PC-3 (cell line): ENCODE measurements around the gene PLPP7.
"Not testable (repeated sequence)": the region's sequence is repeated elsewhere in the genome, so short reads cannot be mapped to it uniquely, and the experiment has no call there.

ENCODE experiments used
- EZH2 ChIP-seq: fragments of 300-600 bp; sonication (generic); IDR thresholded peaks from one replicate; pipeline ENCODE4 v1.6.1; 2017; ENCODE audit warnings: antibody characterized with exemption, mild to moderate bottlenecking, low read length; ENCODE audit not compliant: unreplicated experiment
- EZH2phosphoT487 ChIP-seq: fragments of 300-600 bp; sonication (generic); IDR thresholded peaks from 2 replicates; pipeline ENCODE4 v1.6.1; 2018; ENCODE audit warnings: mild to moderate bottlenecking, antibody characterized with exemption, low read length, borderline replicate concordance
- TF ChIP-seq, protein P1 (sequence below): fragments of 300-600 bp; sonication (generic); conservative IDR thresholded peaks from 2 replicates; pipeline ENCODE4 v1.5.1; 2017; ENCODE audit warnings: antibody characterized with exemption, low read depth, mild to moderate bottlenecking, low read length

DNA sequence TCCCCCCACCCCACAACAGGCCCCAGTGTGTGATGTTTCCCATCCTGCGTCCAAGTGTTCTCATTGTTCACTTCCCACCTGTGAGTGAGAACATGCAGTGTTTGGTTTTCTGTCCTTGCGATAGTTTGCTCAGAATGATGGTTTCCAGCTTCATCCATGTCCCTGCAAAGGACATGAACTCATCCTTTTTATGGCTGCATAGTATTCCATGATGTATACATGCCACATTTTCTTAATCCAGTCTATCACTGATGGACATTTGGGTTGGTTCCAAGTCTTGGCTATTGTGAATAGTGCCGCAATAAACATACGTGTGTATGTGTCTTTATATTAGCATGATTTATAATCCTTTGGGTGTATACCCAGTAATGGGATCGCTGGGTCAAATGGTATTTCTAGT is 49.7 kb downstream of the PLPP7 start:
- TF ChIP-seq, protein P1, sequence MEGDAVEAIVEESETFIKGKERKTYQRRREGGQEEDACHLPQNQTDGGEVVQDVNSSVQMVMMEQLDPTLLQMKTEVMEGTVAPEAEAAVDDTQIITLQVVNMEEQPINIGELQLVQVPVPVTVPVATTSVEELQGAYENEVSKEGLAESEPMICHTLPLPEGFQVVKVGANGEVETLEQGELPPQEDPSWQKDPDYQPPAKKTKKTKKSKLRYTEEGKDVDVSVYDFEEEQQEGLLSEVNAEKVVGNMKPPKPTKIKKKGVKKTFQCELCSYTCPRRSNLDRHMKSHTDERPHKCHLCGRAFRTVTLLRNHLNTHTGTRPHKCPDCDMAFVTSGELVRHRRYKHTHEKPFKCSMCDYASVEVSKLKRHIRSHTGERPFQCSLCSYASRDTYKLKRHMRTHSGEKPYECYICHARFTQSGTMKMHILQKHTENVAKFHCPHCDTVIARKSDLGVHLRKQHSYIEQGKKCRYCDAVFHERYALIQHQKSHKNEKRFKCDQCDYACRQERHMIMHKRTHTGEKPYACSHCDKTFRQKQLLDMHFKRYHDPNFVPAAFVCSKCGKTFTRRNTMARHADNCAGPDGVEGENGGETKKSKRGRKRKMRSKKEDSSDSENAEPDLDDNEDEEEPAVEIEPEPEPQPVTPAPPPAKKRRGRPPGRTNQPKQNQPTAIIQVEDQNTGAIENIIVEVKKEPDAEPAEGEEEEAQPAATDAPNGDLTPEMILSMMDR, result not testable (repeated sequence)
- TF ChIP-seq EZH2, EZH2phosphoT487: not testable (repeated sequence)
